Ishikawa (cell line): ENCODE measurements around the gene C17orf114.

Experiments
- CEBPB ChIP-seq: IDR thresholded peaks from 2 replicates; pipeline ENCODE4 v1.6.1; 2012
- CREB1 ChIP-seq: IDR thresholded peaks from 2 replicates; pipeline ENCODE4 v1.6.1; 2012; ENCODE audit warnings: low read depth
- EGR1 ChIP-seq: IDR thresholded peaks from 2 replicates; pipeline ENCODE4 v1.6.1; 2012
- EP300 ChIP-seq: IDR thresholded peaks from 2 replicates; pipeline ENCODE4 v1.6.1; 2012; ENCODE audit warnings: borderline replicate concordance
- FOXM1 ChIP-seq: IDR thresholded peaks from 2 replicates; pipeline ENCODE4 v1.6.1; 2012; ENCODE audit warnings: low read depth, borderline replicate concordance
- MAX ChIP-seq: IDR thresholded peaks from 2 replicates; pipeline ENCODE4 v1.6.1; 2012
- NFIC ChIP-seq: IDR thresholded peaks from 2 replicates; pipeline ENCODE4 v1.6.1; 2012
- RAD21 ChIP-seq: IDR thresholded peaks from 2 replicates; pipeline ENCODE4 v1.6.1; 2012; ENCODE audit warnings: low read depth
- REST ChIP-seq: IDR thresholded peaks from 2 replicates; pipeline ENCODE4 v1.6.1; 2012; ENCODE audit warnings: low read depth, mild to moderate bottlenecking
- TAF1 ChIP-seq: IDR thresholded peaks from 2 replicates; pipeline ENCODE4 v1.6.1; 2012; ENCODE audit warnings: low read depth, mild to moderate bottlenecking
- TCF12 ChIP-seq: IDR thresholded peaks from 2 replicates; pipeline ENCODE4 v1.6.1; 2012; ENCODE audit warnings: low read depth
- TEAD4 ChIP-seq: IDR thresholded peaks from 2 replicates; pipeline ENCODE4 v1.6.1; 2012
- USF1 ChIP-seq: IDR thresholded peaks from 2 replicates; pipeline ENCODE4 v1.6.1; 2012
- ZBTB7A ChIP-seq: IDR thresholded peaks from 2 replicates; pipeline ENCODE4 v1.6.1; 2012; ENCODE audit warnings: low read depth

GRCh38 chr17:4780325-4780955 is 21.7 kb downstream of the C17orf114 start:
- no peak for TF ChIP-seq USF1
- no peak for TF ChIP-seq TCF12
- TF ChIP-seq FOXM1 = no peak
- TF ChIP-seq EGR1 = no peak
- TF ChIP-seq EP300 = no peak
- TF ChIP-seq TEAD4 = no peak
- TF ChIP-seq CEBPB = no peak
- TF ChIP-seq RAD21 = no peak
- TF ChIP-seq TAF1 = no peak
- no peak for TF ChIP-seq REST
- no peak for TF ChIP-seq NFIC
- TF ChIP-seq ZBTB7A = no peak
- no peak for TF ChIP-seq CREB1
- TF ChIP-seq MAX = no peak
